ENCODE measurements around the gene POLA1.

Gene POLA1

DNA sequence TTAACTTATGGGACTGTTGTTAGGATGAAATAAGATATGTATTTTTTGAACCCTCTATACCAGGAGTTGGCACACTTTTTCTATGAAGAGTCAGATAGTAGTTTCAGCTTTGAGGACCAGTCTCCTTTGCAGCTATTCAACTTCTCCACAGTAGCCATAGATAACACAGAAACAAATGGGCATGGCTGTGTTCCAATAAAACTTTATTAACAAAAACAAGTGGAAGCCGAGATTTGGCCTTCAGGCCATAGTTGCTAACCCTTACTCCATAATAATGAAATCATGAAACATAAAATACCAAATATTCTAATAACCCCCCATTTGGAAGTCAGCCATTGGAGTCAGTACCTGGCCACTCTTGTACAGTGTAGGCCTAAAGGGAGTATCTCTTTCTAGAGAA lies 291.4 kb downstream of the POLA1 start:
- no peak for ATAC-seq
- TF ChIP-seq, protein P1, sequence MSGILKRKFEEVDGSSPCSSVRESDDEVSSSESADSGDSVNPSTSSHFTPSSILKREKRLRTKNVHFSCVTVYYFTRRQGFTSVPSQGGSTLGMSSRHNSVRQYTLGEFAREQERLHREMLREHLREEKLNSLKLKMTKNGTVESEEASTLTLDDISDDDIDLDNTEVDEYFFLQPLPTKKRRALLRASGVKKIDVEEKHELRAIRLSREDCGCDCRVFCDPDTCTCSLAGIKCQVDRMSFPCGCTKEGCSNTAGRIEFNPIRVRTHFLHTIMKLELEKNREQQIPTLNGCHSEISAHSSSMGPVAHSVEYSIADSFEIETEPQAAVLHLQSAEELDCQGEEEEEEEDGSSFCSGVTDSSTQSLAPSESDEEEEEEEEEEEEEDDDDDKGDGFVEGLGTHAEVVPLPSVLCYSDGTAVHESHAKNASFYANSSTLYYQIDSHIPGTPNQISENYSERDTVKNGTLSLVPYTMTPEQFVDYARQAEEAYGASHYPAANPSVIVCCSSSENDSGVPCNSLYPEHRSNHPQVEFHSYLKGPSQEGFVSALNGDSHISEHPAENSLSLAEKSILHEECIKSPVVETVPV (CRISPR knock-in tag; IDR thresholded peaks at IDR 0.05): no peak
- TF ChIP-seq TOX (CRISPR knock-in tag; IDR thresholded peaks at IDR 0.05; ENCODE audit: borderline replicate concordance): no peak
- TF ChIP-seq GLIS3 (CRISPR knock-in tag; IDR thresholded peaks at IDR 0.05): no peak
- TF ChIP-seq, protein P2, sequence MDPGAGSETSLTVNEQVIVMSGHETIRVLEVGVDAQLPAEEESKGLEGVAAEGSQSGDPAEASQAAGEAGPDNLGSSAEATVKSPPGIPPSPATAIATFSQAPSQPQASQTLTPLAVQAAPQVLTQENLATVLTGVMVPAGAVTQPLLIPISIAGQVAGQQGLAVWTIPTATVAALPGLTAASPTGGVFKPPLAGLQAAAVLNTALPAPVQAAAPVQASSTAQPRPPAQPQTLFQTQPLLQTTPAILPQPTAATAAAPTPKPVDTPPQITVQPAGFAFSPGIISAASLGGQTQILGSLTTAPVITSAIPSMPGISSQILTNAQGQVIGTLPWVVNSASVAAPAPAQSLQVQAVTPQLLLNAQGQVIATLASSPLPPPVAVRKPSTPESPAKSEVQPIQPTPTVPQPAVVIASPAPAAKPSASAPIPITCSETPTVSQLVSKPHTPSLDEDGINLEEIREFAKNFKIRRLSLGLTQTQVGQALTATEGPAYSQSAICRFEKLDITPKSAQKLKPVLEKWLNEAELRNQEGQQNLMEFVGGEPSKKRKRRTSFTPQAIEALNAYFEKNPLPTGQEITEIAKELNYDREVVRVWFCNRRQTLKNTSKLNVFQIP (CRISPR knock-in tag; IDR thresholded peaks at IDR 0.05; ENCODE audit: borderline replicate concordance, low read depth): no peak
- no peak for TF ChIP-seq ZNF8 (CRISPR knock-in tag; IDR thresholded peaks at IDR 0.05)
- no peak for TF ChIP-seq CSDC2 (CRISPR knock-in tag; IDR thresholded peaks at IDR 0.05)
- no peak for TF ChIP-seq ISL1 (CRISPR knock-in tag; IDR thresholded peaks at IDR 0.05)
- TF ChIP-seq TCF4 (CRISPR knock-in tag; IDR thresholded peaks at IDR 0.05; ENCODE audit: borderline replicate concordance): no peak
- TF ChIP-seq ZNF565 (CRISPR knock-in tag; conservative IDR thresholded peaks at IDR 0.05; ENCODE audit: low read depth): no peak
- no peak for TF ChIP-seq ZC3H10 (CRISPR knock-in tag; IDR thresholded peaks at IDR 0.05)

DNA sequence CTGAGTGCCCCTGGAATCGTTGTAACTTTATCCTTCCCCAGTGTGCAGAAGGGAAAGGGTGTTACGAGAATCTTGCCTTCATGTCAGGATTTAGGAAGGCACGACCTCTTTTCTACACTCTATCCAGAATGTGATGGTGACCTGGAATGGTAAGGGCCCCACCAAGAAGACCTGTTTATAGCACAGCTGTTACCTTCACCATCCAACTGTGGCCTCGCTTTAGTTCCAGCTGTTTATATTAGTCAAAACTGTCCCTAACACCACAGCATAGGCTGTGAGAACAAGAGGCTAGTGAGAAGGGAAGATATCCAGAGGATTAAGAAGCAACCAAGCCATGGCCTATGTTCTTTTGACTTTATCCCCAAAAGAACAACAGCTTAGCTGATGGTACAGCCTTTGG lies 294.0 kb downstream of the POLA1 start:
- ATAC-seq: no peak
- TF ChIP-seq ISL1 (CRISPR knock-in tag; IDR thresholded peaks at IDR 0.05) (no peak), ZFP30 (CRISPR knock-in tag; IDR thresholded peaks at IDR 0.05) (no peak)
- TF ChIP-seq, protein P3, sequence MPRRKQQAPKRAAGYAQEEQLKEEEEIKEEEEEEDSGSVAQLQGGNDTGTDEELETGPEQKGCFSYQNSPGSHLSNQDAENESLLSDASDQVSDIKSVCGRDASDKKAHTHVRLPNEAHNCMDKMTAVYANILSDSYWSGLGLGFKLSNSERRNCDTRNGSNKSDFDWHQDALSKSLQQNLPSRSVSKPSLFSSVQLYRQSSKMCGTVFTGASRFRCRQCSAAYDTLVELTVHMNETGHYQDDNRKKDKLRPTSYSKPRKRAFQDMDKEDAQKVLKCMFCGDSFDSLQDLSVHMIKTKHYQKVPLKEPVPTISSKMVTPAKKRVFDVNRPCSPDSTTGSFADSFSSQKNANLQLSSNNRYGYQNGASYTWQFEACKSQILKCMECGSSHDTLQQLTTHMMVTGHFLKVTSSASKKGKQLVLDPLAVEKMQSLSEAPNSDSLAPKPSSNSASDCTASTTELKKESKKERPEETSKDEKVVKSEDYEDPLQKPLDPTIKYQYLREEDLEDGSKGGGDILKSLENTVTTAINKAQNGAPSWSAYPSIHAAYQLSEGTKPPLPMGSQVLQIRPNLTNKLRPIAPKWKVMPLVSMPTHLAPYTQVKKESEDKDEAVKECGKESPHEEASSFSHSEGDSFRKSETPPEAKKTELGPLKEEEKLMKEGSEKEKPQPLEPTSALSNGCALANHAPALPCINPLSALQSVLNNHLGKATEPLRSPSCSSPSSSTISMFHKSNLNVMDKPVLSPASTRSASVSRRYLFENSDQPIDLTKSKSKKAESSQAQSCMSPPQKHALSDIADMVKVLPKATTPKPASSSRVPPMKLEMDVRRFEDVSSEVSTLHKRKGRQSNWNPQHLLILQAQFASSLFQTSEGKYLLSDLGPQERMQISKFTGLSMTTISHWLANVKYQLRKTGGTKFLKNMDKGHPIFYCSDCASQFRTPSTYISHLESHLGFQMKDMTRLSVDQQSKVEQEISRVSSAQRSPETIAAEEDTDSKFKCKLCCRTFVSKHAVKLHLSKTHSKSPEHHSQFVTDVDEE (CRISPR knock-in tag; IDR thresholded peaks at IDR 0.05): no peak

DNA sequence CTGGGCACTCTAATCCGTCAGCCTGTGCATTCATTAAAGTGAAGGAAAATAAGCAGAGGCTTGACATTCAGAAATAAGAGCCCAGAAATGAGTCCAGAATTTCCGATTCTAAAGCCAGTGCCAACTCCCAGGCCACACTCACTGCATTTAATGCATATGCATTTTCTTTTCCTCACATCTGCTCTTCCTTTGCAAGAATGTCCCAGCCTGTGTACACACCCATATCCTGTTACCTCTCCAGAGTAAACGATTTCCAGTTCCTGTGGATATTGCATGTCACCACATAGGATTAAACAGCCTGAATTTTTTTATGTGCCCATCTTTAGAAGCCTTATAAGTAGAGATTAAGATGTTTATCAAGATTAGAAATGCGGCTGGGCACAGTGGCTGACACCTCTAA lies 294.6 kb downstream of the POLA1 start:
- TF ChIP-seq, protein P3 (CRISPR knock-in tag; IDR thresholded peaks at IDR 0.05): no peak
- TF ChIP-seq, protein P4, sequence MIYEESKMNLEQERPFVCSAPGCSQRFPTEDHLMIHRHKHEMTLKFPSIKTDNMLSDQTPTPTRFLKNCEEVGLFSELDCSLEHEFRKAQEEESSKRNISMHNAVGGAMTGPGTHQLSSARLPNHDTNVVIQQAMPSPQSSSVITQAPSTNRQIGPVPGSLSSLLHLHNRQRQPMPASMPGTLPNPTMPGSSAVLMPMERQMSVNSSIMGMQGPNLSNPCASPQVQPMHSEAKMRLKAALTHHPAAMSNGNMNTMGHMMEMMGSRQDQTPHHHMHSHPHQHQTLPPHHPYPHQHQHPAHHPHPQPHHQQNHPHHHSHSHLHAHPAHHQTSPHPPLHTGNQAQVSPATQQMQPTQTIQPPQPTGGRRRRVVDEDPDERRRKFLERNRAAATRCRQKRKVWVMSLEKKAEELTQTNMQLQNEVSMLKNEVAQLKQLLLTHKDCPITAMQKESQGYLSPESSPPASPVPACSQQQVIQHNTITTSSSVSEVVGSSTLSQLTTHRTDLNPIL (CRISPR knock-in tag; IDR thresholded peaks at IDR 0.05; ENCODE audit: low read depth): no peak
- TF ChIP-seq PPARA (CRISPR knock-in tag; IDR thresholded peaks at IDR 0.05; ENCODE audit: borderline replicate concordance): no peak
- ATAC-seq: no peak

DNA sequence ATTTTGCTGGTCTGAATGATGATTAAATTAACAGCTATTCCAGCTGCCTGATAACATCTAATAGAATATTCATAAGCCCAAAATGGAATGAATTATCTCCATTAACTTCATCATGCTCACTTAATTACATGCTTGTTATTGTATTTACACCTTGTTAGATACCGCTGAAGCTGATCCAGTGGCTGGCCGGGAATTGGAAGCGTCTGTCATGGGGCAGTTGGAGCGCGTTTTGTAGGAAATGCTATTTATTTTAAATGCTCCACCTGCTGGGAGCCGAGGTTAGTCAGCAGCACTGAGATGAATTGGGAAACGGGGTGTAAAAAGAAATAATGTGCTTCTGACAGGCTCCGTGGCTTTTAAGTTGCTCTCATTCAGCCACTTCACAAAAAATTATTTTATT lies 296.8 kb downstream of the POLA1 start:
- no peak for ATAC-seq
- TF ChIP-seq PPARA (CRISPR knock-in tag; IDR thresholded peaks at IDR 0.05; ENCODE audit: borderline replicate concordance) (no peak), ZNF8 (CRISPR knock-in tag; IDR thresholded peaks at IDR 0.05) (no peak), TOX (CRISPR knock-in tag; IDR thresholded peaks at IDR 0.05; ENCODE audit: borderline replicate concordance) (no peak), ZNF565 (CRISPR knock-in tag; conservative IDR thresholded peaks at IDR 0.05; ENCODE audit: low read depth) (no peak), GLIS3 (CRISPR knock-in tag; IDR thresholded peaks at IDR 0.05) (no peak), CSDC2 (CRISPR knock-in tag; IDR thresholded peaks at IDR 0.05) (no peak)
- TF ChIP-seq, protein P5, sequence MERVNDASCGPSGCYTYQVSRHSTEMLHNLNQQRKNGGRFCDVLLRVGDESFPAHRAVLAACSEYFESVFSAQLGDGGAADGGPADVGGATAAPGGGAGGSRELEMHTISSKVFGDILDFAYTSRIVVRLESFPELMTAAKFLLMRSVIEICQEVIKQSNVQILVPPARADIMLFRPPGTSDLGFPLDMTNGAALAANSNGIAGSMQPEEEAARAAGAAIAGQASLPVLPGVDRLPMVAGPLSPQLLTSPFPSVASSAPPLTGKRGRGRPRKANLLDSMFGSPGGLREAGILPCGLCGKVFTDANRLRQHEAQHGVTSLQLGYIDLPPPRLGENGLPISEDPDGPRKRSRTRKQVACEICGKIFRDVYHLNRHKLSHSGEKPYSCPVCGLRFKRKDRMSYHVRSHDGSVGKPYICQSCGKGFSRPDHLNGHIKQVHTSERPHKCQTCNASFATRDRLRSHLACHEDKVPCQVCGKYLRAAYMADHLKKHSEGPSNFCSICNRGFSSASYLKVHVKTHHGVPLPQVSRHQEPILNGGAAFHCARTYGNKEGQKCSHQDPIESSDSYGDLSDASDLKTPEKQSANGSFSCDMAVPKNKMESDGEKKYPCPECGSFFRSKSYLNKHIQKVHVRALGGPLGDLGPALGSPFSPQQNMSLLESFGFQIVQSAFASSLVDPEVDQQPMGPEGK (CRISPR knock-in tag; IDR thresholded peaks at IDR 0.05; ENCODE audit: borderline replicate concordance): no peak
- TF ChIP-seq, protein P1 (CRISPR knock-in tag; IDR thresholded peaks at IDR 0.05): no peak
- TF ChIP-seq, protein P3 (CRISPR knock-in tag; IDR thresholded peaks at IDR 0.05): no peak
- TF ChIP-seq, protein P4 (CRISPR knock-in tag; IDR thresholded peaks at IDR 0.05; ENCODE audit: low read depth): no peak
